GM19397 (cell line): ENCODE results near the gene LOXL1.

Experiments
- ATAC-seq: cut with Tn5 transposase; IDR thresholded peaks from one replicate; pipeline ENCODE4 v1.9.1; 2021; ENCODE audit warnings: mild to moderate bottlenecking, moderate library complexity; ENCODE audit not compliant: unreplicated experiment

The LOXL1 gene

GRCh38 chr15:73899197-73900094, 26.8 kb upstream of the LOXL1 start:
- ATAC-seq: no peak

- ATAC-seq: no peak
Observed at GRCh38 chr15:73900095-73900712, 26.1 kb upstream of the LOXL1 start.

DNA sequence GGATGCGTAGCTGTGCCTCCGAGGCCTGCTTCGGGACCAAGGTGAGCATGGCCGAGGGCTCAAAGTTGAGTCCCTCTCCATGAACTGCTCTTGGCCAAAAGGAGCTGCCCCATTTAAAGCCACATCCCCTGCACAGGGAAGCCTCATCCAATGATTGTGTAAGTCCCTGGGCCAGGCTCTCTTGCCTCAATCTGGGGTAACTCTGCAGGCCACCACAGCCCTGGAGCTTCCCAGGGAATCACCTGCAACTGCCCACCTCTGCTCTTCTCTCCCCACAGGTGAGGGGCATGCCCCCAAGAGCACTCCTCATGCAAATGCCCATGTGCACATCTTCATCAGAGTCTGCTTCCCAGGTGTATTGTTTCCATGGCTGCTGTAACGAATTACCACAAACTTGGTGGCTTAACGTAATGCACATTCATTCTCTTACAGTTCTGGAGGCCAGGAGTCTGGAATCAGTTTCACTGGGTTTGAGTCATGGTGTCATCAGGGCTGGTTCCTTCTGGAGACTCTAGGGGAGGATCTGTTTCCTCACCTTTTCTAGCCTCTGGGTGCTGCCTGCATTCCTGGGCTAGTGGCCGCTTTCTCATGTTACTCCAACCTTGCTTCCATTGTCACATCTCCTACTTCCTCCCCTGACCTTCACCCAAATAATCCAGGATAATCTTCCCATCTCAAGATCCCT, 25.0 kb upstream of the LOXL1 start:
- ATAC-seq: no peak

- no peak for ATAC-seq
Observed at GRCh38 chr15:73902121-73903020, 23.9 kb upstream of the LOXL1 start.

DNA sequence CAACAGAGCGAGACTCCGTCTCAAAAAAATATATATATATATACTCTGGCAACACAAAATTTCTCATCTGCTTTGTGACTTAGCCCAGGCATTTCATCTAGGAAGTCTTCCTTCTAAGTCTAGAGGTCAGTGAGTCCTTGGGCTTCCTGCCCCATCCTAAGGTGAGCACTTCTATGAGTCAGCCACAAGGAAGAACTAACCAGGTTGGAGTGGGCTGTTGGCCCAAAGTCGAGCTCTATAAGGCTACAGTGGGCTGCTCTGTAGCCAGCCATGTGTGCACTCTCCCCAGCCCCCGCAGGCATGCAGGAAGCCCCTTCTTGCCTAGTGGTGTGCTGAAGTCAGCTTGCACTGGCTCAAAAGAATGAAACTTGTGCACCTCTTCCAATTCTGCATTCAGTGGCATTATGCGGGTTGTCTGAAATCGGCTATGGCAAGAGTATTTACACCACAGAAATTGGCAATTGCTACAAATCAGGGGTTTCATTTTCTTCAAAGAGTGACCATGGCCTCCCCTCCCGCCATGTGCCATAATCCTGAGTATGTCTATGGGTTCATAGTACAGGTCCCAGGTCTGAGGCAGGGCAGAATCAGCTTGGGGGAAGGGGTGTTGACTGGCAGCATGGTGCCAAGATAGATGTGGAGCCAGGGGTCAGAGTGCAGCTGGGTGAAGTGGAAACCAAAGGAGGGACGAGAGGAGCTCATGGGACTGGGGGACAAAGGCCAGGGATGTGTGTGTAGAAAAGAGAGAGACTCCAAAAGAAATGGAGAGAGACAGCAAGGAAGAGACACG, 22.0 kb upstream of the LOXL1 start:
- no peak for ATAC-seq

GRCh38 chr15:73905225-73905827, 20.9 kb upstream of the LOXL1 start:
- no peak for ATAC-seq

DNA sequence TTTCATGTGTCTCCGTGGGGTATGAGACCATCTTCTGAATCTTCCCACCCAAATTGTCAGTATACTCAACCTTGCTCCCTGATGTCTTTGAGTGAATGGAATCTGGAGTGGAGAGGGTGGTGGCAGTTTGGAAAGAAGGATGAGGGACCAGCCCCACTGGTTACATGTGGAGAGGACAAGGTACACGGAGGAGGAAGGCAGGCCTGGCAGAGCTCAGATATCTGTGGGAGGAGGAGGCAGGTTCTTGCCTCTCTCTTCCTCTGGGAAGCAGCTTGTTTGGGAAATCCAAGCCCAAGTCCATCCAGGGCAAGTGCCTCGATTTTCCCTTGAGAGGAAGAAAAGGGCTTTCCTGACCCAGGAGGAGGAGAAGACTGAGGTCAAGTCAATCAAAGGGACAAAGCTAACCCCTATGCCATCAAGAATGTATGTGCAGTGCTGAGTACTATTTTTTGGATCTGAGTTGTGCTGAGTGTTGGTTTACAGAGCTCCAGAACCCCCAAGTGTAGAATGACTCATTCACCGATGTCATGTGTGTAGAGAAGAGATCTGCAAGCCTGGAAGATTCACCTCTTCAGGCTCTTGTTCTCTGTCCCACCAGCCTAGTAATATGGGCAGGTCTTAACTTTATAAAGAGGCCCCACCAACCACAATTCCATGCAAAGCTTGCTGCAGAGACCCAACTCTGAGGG, 19.8 kb upstream of the LOXL1 start:
- no peak for ATAC-seq

DNA sequence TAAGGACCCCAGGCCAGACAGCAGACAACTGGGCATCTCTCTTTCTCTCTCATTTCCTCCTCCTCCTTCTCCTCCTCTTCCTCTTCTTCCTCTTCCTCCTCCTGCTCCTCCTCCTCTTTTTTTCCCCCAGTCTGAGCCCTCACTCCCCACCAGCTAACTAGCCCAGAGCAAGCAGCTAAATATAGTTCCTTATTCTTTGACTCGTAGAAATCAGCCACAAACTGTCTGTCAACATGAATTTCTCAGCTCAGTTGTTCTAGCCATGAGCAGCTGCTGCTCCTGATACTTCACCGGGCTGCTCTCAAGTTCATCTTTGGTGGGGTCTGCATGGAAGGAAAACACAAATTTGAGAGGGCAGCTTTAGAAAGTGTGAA, 19.2 kb upstream of the LOXL1 start:
- ATAC-seq: no peak

GRCh38 chr15:73908030-73908821, 18.0 kb upstream of the LOXL1 start:
- no peak for ATAC-seq

- ATAC-seq: no peak
Observed at GRCh38 chr15:73908822-73909122, 17.5 kb upstream of the LOXL1 start.

DNA sequence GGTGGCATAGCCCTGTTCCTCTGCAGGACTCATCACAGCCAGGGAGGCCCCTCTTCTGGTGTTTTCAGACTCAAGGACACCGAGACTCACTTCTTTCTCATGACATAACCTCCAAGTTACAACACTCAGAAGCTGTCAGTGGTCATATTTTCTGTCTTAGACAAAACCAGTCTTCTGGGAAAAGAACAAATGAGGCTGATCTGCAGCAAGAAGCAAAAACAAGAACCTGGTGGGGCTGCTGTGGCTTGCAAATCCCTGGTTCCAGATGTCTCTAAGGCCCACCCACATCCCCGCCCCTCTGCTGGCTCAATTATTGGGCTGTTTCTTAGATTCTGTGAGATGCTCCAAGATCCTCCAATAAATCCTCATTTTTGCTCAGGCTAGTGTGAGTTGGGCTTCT, 16.6 kb upstream of the LOXL1 start:
- ATAC-seq: no peak

DNA sequence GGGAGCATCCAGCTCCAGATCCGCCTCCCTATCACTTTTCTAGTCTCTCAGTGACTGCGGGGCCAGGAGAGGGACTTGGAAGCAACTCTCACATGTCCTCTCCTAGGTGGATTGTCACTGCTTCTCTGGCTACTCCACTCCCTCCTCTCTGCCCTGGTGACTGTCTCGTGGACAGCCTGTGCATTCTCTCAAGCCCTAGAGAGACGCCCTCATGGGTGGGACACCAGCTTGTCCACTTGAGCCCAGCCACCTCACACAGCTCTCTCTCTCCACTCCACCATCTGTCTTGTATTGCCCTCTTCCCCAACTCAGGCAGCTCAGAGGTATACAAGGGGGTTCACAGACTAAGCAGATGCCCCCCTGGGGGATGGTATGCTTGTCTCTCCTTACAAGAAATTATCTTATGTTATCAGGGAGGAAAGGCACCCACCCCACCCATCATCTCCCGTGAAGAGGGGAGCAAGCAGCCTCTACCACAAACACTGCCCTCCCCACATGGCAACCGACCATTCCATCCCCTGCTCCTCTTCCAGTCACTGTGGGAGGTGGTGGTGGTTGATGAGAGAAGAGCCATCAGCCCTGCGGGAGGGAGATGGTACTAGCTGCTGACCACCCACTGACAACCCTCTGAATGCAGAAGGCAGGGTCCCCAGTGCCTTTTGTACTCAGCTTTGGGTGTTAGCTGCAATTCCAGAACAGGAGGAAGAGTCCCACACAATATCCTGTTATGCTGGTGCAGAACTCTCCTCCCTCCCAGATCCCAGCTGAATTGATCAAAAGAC, 15.5 kb upstream of the LOXL1 start:
- no peak for ATAC-seq

- no peak for ATAC-seq
Observed at GRCh38 chr15:73912030-73912596, 14.1 kb upstream of the LOXL1 start.

DNA sequence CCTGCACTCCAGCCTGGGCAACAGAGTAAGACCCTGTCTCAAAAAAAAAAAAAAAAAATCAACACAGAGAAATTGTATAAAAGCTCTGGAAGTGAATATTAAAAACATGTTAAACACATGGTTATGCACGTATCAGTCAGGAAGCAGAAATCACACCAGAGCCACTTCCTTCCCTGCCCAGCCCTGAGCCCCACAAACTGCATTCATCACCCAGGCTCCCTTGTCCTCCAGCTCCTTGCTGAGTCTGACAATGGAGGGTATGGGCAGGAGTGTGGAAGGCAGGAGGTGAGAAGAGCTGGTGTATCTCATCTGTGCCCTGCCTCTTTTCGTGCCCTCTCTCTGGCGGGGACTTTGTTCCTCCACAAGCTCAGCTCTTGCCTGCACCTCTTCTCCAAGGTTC, 12.1 kb upstream of the LOXL1 start:
- no peak for ATAC-seq

- ATAC-seq: no peak
Observed at GRCh38 chr15:73915082-73915481, 11.2 kb upstream of the LOXL1 start.

- ATAC-seq: no peak
Observed at GRCh38 chr15:73918784-73919183, 7.5 kb upstream of the LOXL1 start.

DNA sequence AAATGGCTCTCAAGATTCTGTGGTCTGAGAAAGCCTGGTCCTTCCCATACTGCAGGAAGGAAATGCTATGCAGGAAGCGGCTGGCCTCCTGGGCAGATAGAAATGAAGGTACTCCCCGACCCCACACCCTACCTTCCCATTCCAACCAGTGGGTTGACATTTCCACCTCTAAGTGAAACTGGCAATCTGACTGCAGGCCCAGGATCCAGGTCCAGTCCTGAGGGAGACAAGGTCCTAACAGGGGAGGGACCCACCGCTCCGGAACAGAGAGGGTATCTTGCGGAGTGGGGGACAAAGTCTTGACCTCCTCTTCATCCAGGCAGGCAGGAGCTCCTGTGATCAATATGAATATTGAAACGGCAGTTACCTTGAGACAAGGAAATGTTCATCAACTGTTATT, 6.6 kb upstream of the LOXL1 start:
- ATAC-seq: no peak
